HG03571 (cell line): Measurements from ENCODE around the gene DLG4.
"Not testable (repeated sequence)": the region's sequence is repeated elsewhere in the genome, so short reads cannot be mapped to it uniquely, and the experiment has no call there.

ENCODE experiments used
- ATAC-seq: cut with Tn5 transposase; IDR thresholded peaks from one replicate; pipeline ENCODE4 v1.9.1; 2021; ENCODE audit not compliant: unreplicated experiment

The DLG4 gene

GRCh38 chr17:7249830-7250229, 30.2 kb upstream of the DLG4 start:
- no peak for ATAC-seq

GRCh38 chr17:7249214-7249613, 29.6 kb upstream of the DLG4 start:
- no peak for ATAC-seq

GRCh38 chr17:7248796-7249195, 29.2 kb upstream of the DLG4 start:
- ATAC-seq, result no peak

- no peak for ATAC-seq
Observed at GRCh38 chr17:7246779-7247178, 27.1 kb upstream of the DLG4 start.

- ATAC-seq, result not testable (repeated sequence)
Observed at GRCh38 chr17:7243838-7244237, 24.2 kb upstream of the DLG4 start.

GRCh38 chr17:7243453-7243729, 23.8 kb upstream of the DLG4 start:
- no peak for ATAC-seq

GRCh38 chr17:7242717-7243452, 23.2 kb upstream of the DLG4 start:
- ATAC-seq, result peak; percentile 30

- ATAC-seq, result peak; percentile 22
Observed at GRCh38 chr17:7241783-7242716, 22.4 kb upstream of the DLG4 start, which contains the start of gene GABARAP. TSS of gene GABARAP (minus strand) at chr17:7242449. CDS start at chr17:7242330, 119 bp downstream.

GRCh38 chr17:7241090-7241733, 21.6 kb upstream of the DLG4 start:
- no peak for ATAC-seq

GRCh38 chr17:7240375-7240774, 20.7 kb upstream of the DLG4 start:
- ATAC-seq, result no peak

- ATAC-seq, result peak; percentile 41
Observed at GRCh38 chr17:7239091-7240027, 19.7 kb upstream of the DLG4 start, which contains the start of gene PHF23. TSS of gene PHF23 (minus strand) at chr17:7239457. CDS start at chr17:7239279, 178 bp downstream.

GRCh38 chr17:7238420-7239090, 18.9 kb upstream of the DLG4 start:
- no peak for ATAC-seq

GRCh38 chr17:7237761-7238419, 18.3 kb upstream of the DLG4 start:
- ATAC-seq, result no peak

GRCh38 chr17:7237266-7237760, 17.7 kb upstream of the DLG4 start:
- no peak for ATAC-seq

- no peak for ATAC-seq
Observed at GRCh38 chr17:7236808-7237207, 17.2 kb upstream of the DLG4 start.

- no peak for ATAC-seq
Observed at GRCh38 chr17:7235693-7236665, 16.3 kb upstream of the DLG4 start.

GRCh38 chr17:7234083-7234951, 14.7 kb upstream of the DLG4 start, which contains the start of gene DVL2:
TSS of gene DVL2 (minus strand) at chr17:7234517. CDS start at chr17:7234262, 255 bp downstream.
- peak; percentile 43 for ATAC-seq
